ENCODE measurements around the gene PIK3CD.
"Not testable (repeated sequence)": the region's sequence is repeated elsewhere in the genome, so short reads cannot be mapped to it uniquely, and the experiment has no call there.

Gene PIK3CD

GRCh38 chr1:9624081-9624480 lies 27.4 kb upstream of the PIK3CD start:
- no peak for DNase-seq

- not testable (repeated sequence) for DNase-seq
Measured at GRCh38 chr1:9625030-9625429, 26.5 kb upstream of the PIK3CD start.

- no peak for DNase-seq
Measured at GRCh38 chr1:9626201-9626608, 25.3 kb upstream of the PIK3CD start.

GRCh38 chr1:9628541-9629444 lies 22.7 kb upstream of the PIK3CD start:
- peak; percentile 57 for DNase-seq

GRCh38 chr1:9629445-9630201 lies 21.9 kb upstream of the PIK3CD start:
- peak; percentile 67 for DNase-seq

GRCh38 chr1:9630331-9631111 lies 21.0 kb upstream of the PIK3CD start:
- no peak for DNase-seq

GRCh38 chr1:9631613-9632012 lies 19.9 kb upstream of the PIK3CD start:
- no peak for DNase-seq

- no peak for DNase-seq
Measured at GRCh38 chr1:9633493-9633892, 18.0 kb upstream of the PIK3CD start.

- no peak for DNase-seq
Measured at GRCh38 chr1:9634582-9634981, 16.9 kb upstream of the PIK3CD start.

- DNase-seq, result no peak
Measured at GRCh38 chr1:9639227-9639626, 12.3 kb upstream of the PIK3CD start.

- DNase-seq, result no peak
Measured at GRCh38 chr1:9643351-9644256, 7.9 kb upstream of the PIK3CD start.

GRCh38 chr1:9646037-9646436 lies 5.5 kb upstream of the PIK3CD start:
- no peak for DNase-seq

GRCh38 chr1:9648171-9648570 lies 3.4 kb upstream of the PIK3CD start:
- no peak for DNase-seq

GRCh38 chr1:9649769-9650168 lies 1.8 kb upstream of the PIK3CD start:
- no peak for DNase-seq

GRCh38 chr1:9651220-9651564 lies 339 bp upstream of the PIK3CD start:
- no peak for DNase-seq

- peak; percentile 58 for DNase-seq
Measured at GRCh38 chr1:9652379-9653209, 1.1 kb downstream of the PIK3CD start.

- no peak for DNase-seq
Measured at GRCh38 chr1:9653210-9653490, 1.6 kb downstream of the PIK3CD start.

- DNase-seq, result no peak
Measured at GRCh38 chr1:9653491-9654050, 2.0 kb downstream of the PIK3CD start.

GRCh38 chr1:9654051-9654833 lies 2.7 kb downstream of the PIK3CD start:
- peak; percentile 31 for DNase-seq

All from stimulated activated CD4-positive, alpha-beta T cell treated with anti-CD3 and anti-CD28 coated beads, Interleukin-4, amount 100 ng/mL, for 1 hour (primary cell).